GM12878 (cell line): ENCODE results near the gene NOTCH1. TPM values are rescaled to one million over a fixed set of nuclear protein-coding genes. Genes with fewer than 3 reads are reported as not detected.
"Not testable (repeated sequence)": the region's sequence is repeated elsewhere in the genome, so short reads cannot be mapped to it uniquely, and the experiment has no call there.

Experiments used
- ATAC-seq: fragments of 200-7000 bp; cut with Tn5 transposase; 3 replicates; pipeline ENCODE4 v1.9.1; 2020; ENCODE audit warnings: mild to moderate bottlenecking, moderate library complexity
- BruUV-seq: library from RNA; stranded (reverse); fragments of 400-500 nt; replicated peaks from 2 replicates; lab custom pipeline; 2021; lab: Mats Ljungman, UMichigan
- CTCF ChIA-PET: fragments of 300-600 bp; sonication (Branson Sonifier 250); formaldehyde crosslinking; extraction: SDS; loops from one replicate; lab custom pipeline; 2021; ENCODE audit warnings: inconsistent platforms; lab: Yijun Ruan, JAX
- POLR2A ChIA-PET: fragments of 350-600 bp; formaldehyde crosslinking; extraction: SDS; loops from one replicate; lab custom pipeline; 2021; ENCODE audit warnings: inconsistent platforms; lab: Charles Lee
- RAD21 ChIA-PET: fragments of 300-600 bp; sonication (Branson Sonifier 250); formaldehyde crosslinking; loops from one replicate; lab custom pipeline; 2023; ENCODE audit warnings: antibody characterized with exemption; ENCODE audit not compliant: unreplicated experiment; lab: Charles Lee
- SMC1A ChIA-PET: fragments of 300-600 bp; sonication (Branson Sonifier 250); formaldehyde crosslinking; loops from one replicate; lab custom pipeline; 2023; ENCODE audit not compliant: unreplicated experiment, uncharacterized antibody; lab: Charles Lee
- DNase-seq: peaks from one replicate; pipeline ENCODE4 v3.0.0-alpha.2; 2011; ENCODE audit warnings: low read depth, low spot score
- FAIRE-seq: peaks from 3 replicates; lab custom pipeline; 2011; peaks lifted over from hg19 to GRCh38; lab: Jason Lieb, UNC
- H2AFZ ChIP-seq: 2 replicates; pipeline ENCODE4 v1.6.0; 2011; ENCODE audit warnings: low read depth, low read length, control low read depth; ENCODE audit not compliant: control insufficient read depth
- H3K27ac ChIP-seq: 2 replicates; pipeline ENCODE4 v1.5.1; 2011; ENCODE audit warnings: control low read depth; ENCODE audit not compliant: control insufficient read depth, insufficient read depth
- H3K27me3 ChIP-seq, 2 experiments: replicated peaks in 1 of 2; 2 replicates each; pipeline versions ENCODE4 v1.6.0 to v1.6.1; 2011; ENCODE audit warnings: low read length in 1 of 2; ENCODE audit not compliant: control insufficient read depth in 2 of 2, insufficient read depth in 2 of 2
- H3K36me3 ChIP-seq, 2 experiments: 2 replicates each; pipeline ENCODE4 v1.5.1; 2011; ENCODE audit warnings: low read length in 1 of 2; ENCODE audit not compliant: control insufficient read depth in 2 of 2, insufficient read depth in 2 of 2
- H3K4me1 ChIP-seq: 2 replicates; pipeline ENCODE4 v1.6.1; 2011; ENCODE audit warnings: mild to moderate bottlenecking, low read length, moderate library complexity, mixed read lengths; ENCODE audit not compliant: control insufficient read depth, insufficient read depth
- H3K4me2 ChIP-seq: 2 replicates; pipeline ENCODE4 v1.6.0; 2011; ENCODE audit warnings: control low read depth; ENCODE audit not compliant: control insufficient read depth, insufficient read depth
- H3K4me3 ChIP-seq: fragments of 200-600 bp; sonication (generic); 2 replicates; pipeline ENCODE4 v1.5.1; 2016
- H3K79me2 ChIP-seq: 2 replicates; pipeline ENCODE4 v1.6.0; 2011; ENCODE audit warnings: low read length; ENCODE audit not compliant: control insufficient read depth, insufficient read depth
- H3K9ac ChIP-seq: 2 replicates; pipeline ENCODE4 v1.8.0; 2011; ENCODE audit warnings: low read length, control low read depth, mixed read lengths; ENCODE audit not compliant: control insufficient read depth, insufficient read depth
- H3K9me3 ChIP-seq: replicated peaks from 3 replicates; pipeline ENCODE4 v1.5.1; 2011; ENCODE audit warnings: mild to moderate bottlenecking, low read length; ENCODE audit not compliant: control insufficient read depth, insufficient read depth
- H4K20me1 ChIP-seq: 2 replicates; pipeline ENCODE4 v1.6.0; 2011; ENCODE audit not compliant: control insufficient read depth, insufficient read depth
- CHD4 ChIP-seq: fragments of 200-600 bp; sonication (generic); IDR thresholded peaks from 2 replicates; pipeline ENCODE4 v1.6.1; 2016; ENCODE audit warnings: mild to moderate bottlenecking
- MAX ChIP-seq: IDR thresholded peaks from 2 replicates; pipeline ENCODE4 v1.6.1; 2012; ENCODE audit warnings: low read depth, low read length, improper control_type of control experiment
- PBX3 ChIP-seq: IDR thresholded peaks from 2 replicates; pipeline ENCODE4 v1.6.1; 2011; ENCODE audit warnings: mild to moderate bottlenecking, low read depth, low read length, moderate library complexity; ENCODE audit not compliant: insufficient replicate concordance
- WGBS: methylation state at CpG from one replicate; pipeline ENCODE4 v1.1.6; 2016; ENCODE audit warnings: low lambda C conversion rate; ENCODE audit not compliant: insufficient replicate concordance, insufficient coverage; ENCODE audit errors: missing lambda C conversion rate; 5-methylcytosine and 5-hydroxymethylcytosine counted together
- in situ Hi-C: fragments of 300-500 bp; cut with MboI; formaldehyde crosslinking; loops from 9 replicates; pipeline ENCODE4 v1.14.3; 2018; ENCODE audit warnings: mixed read lengths
- intact Hi-C: fragments of 100-400 bp; cut with micrococcal nuclease; formaldehyde crosslinking; loops from one replicate; pipeline ENCODE4 v1.14.2; 2022; ENCODE audit not compliant: unreplicated experiment
- polyA plus RNA-seq, 11 experiments: library from polyadenylated mRNA; depleted of rRNA in 4 of 11; unstranded in 6 of 11; stranded (reverse) in 5 of 11; fragments of >200 nt; fragmentation: Nextera tagmentation in 4 of 11; fragmentation: Illumina TruSeq in 1 of 11; extraction: Ambion mirVana in 4 of 11; extraction: Trizol in 1 of 11; gene quantifications; 1 replicate in 1 of 11; 2 replicates in 10 of 11; pipeline versions ENCODE4 v1.2.1 to v1.2.3, GENCODE V29; 2011 to 2016; ENCODE audit warnings: inconsistent platforms in 2 of 11, missing spikeins in 2 of 11, low read depth in 1 of 11
- total RNA-seq, 4 experiments: library from RNA; depleted of rRNA in 3 of 4; stranded (reverse); fragments of >200 nt in 3 of 4; fragmentation: Illumina TruSeq in 1 of 4; extraction: Trizol in 1 of 4; gene quantifications; 2 replicates each; pipeline versions ENCODE4 v1.2.1 to v1.2.3, GENCODE V29; 2013 to 2021

Gene NOTCH1
- total and polyA plus RNA-seq, 10 of the 15 experiments (the other 5 are each of a cell fraction or from before 2014, with no cell fraction given), result 0.02 to 40.0 (median 3.7) TPM

- ChIA-PET CTCF (no interaction called here), POLR2A (no interaction called here), RAD21 (no interaction called here), SMC1A (interaction anchor here (1.0 to 3.1 kb wide), 2 partner anchors 8 to 21 kb away, joined by 3 to 23 read pairs; no protein-coding TSS in a partner anchor)
- DNase-seq (no peak), FAIRE-seq (no peak), ATAC-seq (no peak)
- Histone ChIP-seq H2AFZ (no peak overlapping the region), H3K4me2 (no peak overlapping the region), H3K4me3 (no peak overlapping the region), H3K27me3 (no peaks in the 10 kb centered on the region), H4K20me1 (no peaks in the 10 kb centered on the region), H3K27ac (no peak overlapping the region), H3K9ac (no peak overlapping the region), H3K36me3 (no peaks in the 10 kb centered on the region), H3K79me2 (no peaks in the 10 kb centered on the region), H3K9me3 (peaks cover 8% of the 10 kb centered on the region; the same call in 2 of the 3 replicates), H3K4me1 (peaks cover 33% of the 10 kb centered on the region)
- BruUV-seq, result no TSS peak
- WGBS, result 49% methylated on average over 3 of the region's 3 CpGs
- no peak for TF ChIP-seq CHD4
- TF ChIP-seq PBX3, result no peak
- no peak for TF ChIP-seq MAX
- intact Hi-C loops, result no loop called here
- in situ Hi-C loops, result no loop called here
These were observed 14.7 kb upstream of the NOTCH1 start for GRCh38 chr9:136560586-136560985.

- H2AFZ ChIP-seq, H3K9me3 ChIP-seq, DNase-seq, intact Hi-C loops, H3K27me3 ChIP-seq, ATAC-seq, in situ Hi-C loops, H3K27ac ChIP-seq, FAIRE-seq, BruUV-seq, H3K9ac ChIP-seq, H3K4me3 ChIP-seq, SMC1A ChIA-PET, POLR2A ChIA-PET, H3K79me2 ChIP-seq, H3K36me3 ChIP-seq, H4K20me1 ChIP-seq, RAD21 ChIA-PET, H3K4me2 ChIP-seq: not testable (repeated sequence)
- WGBS, result 94% methylated on average over 2 of the region's 2 CpGs
- H3K4me1 ChIP-seq, result peaks cover 25% of the 10 kb centered on the region
- CTCF ChIA-PET, result interaction anchor here (0.8 kb wide), 1 partner anchor 71 kb away, joined by 5 read pairs; no protein-coding TSS in a partner anchor
These were observed 13.5 kb upstream of the NOTCH1 start for GRCh38 chr9:136559371-136559770.
